Uterus (tissue), 2 donors: ENCODE data around the gene TOMM40.

Experiments used
- POLR2A ChIP-seq, 2 donors: fragments of 450-650 bp; IDR thresholded peaks; one replicate each; pipeline ENCODE4 v1.6.1; 2016; ENCODE audit warnings: antibody characterized with exemption in 2 of 2, mild to moderate bottlenecking in 1 of 2, moderate library complexity in 1 of 2
- TF ChIP-seq, protein P1 (sequence below), 4 experiments: fragments of 200-600 bp in 2 of 4; fragments of 450-650 bp in 2 of 4; sonication (generic) in 2 of 4; IDR thresholded peaks; one replicate each; pipeline ENCODE4 v1.5.1; 2016 to 2019; ENCODE audit warnings: antibody characterized with exemption in 4 of 4, mild to moderate bottlenecking in 2 of 4, moderate library complexity in 1 of 4

DNA sequence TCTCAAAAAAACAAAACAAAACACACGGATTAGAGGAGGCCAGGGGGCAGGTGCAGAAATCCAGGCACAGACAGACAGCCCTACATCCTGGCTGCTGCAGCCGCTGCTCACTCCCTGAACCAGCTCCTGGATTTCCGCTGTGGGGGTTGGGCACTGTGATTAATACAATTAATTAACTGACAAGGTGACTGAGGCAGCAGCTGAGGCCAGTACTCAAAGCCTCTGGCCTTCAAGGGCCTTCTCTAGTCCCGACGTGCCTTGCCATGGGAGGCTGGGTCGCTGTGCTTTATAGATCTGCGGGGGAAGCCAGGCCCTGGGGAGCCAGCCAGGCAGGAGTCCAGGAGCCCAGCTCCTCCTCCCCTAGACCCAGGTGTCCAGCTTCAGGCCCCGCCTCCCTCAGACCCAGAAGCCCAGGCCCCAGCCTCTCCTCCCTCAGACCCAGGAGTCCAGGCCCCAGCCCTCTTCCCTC lies 40.4 kb upstream of the TOMM40 start:
- TF ChIP-seq, protein P1, sequence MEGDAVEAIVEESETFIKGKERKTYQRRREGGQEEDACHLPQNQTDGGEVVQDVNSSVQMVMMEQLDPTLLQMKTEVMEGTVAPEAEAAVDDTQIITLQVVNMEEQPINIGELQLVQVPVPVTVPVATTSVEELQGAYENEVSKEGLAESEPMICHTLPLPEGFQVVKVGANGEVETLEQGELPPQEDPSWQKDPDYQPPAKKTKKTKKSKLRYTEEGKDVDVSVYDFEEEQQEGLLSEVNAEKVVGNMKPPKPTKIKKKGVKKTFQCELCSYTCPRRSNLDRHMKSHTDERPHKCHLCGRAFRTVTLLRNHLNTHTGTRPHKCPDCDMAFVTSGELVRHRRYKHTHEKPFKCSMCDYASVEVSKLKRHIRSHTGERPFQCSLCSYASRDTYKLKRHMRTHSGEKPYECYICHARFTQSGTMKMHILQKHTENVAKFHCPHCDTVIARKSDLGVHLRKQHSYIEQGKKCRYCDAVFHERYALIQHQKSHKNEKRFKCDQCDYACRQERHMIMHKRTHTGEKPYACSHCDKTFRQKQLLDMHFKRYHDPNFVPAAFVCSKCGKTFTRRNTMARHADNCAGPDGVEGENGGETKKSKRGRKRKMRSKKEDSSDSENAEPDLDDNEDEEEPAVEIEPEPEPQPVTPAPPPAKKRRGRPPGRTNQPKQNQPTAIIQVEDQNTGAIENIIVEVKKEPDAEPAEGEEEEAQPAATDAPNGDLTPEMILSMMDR (IDR thresholded peaks at IDR 0.05): no peak
- no peak for TF ChIP-seq POLR2A (IDR thresholded peaks at IDR 0.05)
